Endothelial cell of umbilical vein (primary cell): Measurements from ENCODE around the gene SERINC2. TPM values are rescaled to one million over a fixed set of nuclear protein-coding genes. Genes with fewer than 3 reads are reported as not detected.

Source experiments
- BruUV-seq: library from RNA; stranded (reverse); fragments of 400-500 nt; replicated peaks from 2 replicates; lab custom pipeline; 2021; lab: Mats Ljungman, UMichigan
- CTCF ChIA-PET: fragments of 300-600, 350-600 bp; sonication (Branson Sonifier 250); formaldehyde crosslinking; loops from one replicate; lab custom pipeline; 2021; ENCODE audit warnings: antibody characterized with exemption, inconsistent platforms; lab: Charles Lee
- POLR2A ChIA-PET: fragments of 300-600, 350-600 bp; sonication (Branson Sonifier 250); formaldehyde crosslinking; loops from one replicate; lab custom pipeline; 2021; ENCODE audit warnings: antibody characterized with exemption, inconsistent platforms; lab: Charles Lee
- DNase-seq: peaks from one replicate; pipeline ENCODE4 v3.0.0-alpha.2; 2011; ENCODE audit warnings: low read depth, low spot score
- FAIRE-seq: peaks from 2 replicates; lab custom pipeline; 2011; peaks lifted over from hg19 to GRCh38; lab: Jason Lieb, UNC
- H2AFZ ChIP-seq: 2 replicates; pipeline ENCODE4 v1.6.0; 2012; ENCODE audit warnings: low read depth, low read length, control low read depth, inconsistent platforms
- H3K27ac ChIP-seq: 2 replicates; pipeline ENCODE4 v1.5.1; 2011; ENCODE audit warnings: low read depth, mild to moderate bottlenecking, control low read depth, low read length, moderate library complexity; ENCODE audit not compliant: insufficient read depth
- H3K27me3 ChIP-seq, 2 experiments: 2 replicates each; pipeline versions ENCODE4 v1.6.0 to v1.6.1; 2011; ENCODE audit warnings: low read length in 2 of 2, mixed read lengths in 1 of 2; ENCODE audit not compliant: control insufficient read depth in 2 of 2, insufficient read depth in 2 of 2
- H3K36me3 ChIP-seq, 2 experiments: 2 replicates in 1 of 2; 3 replicates in 1 of 2; pipeline ENCODE4 v1.5.1; 2011; ENCODE audit warnings: low read length in 2 of 2, mild to moderate bottlenecking in 1 of 2, moderate library complexity in 1 of 2; ENCODE audit not compliant: control insufficient read depth in 2 of 2, insufficient read depth in 2 of 2; ENCODE audit errors: extremely low read depth in 1 of 2
- H3K4me1 ChIP-seq: 3 replicates; pipeline ENCODE4 v1.5.1; 2011; ENCODE audit warnings: mild to moderate bottlenecking, low read length; ENCODE audit not compliant: control insufficient read depth, insufficient read depth; ENCODE audit errors: extremely low read depth
- H3K4me2 ChIP-seq: 2 replicates; pipeline ENCODE4 v1.6.1; 2011; ENCODE audit warnings: low read length, control low read depth, mixed read lengths; ENCODE audit not compliant: insufficient read depth
- H3K4me3 ChIP-seq, 3 experiments: fragments of 200-600 bp in 1 of 3; sonication (generic), shearing (Covaris generic) in 1 of 3; replicated peaks in 1 of 3; 2 replicates each; pipeline ENCODE4 v1.5.1; 2011 to 2016; ENCODE audit warnings: control low read depth in 3 of 3, low read length in 3 of 3, mild to moderate bottlenecking in 2 of 3, inconsistent platforms in 1 of 3, low read depth in 1 of 3, moderate library complexity in 1 of 3; ENCODE audit not compliant: insufficient read depth in 1 of 3
- H3K79me2 ChIP-seq: 2 replicates; pipeline ENCODE4 v1.6.0; 2012; ENCODE audit warnings: low read length, inconsistent platforms; ENCODE audit not compliant: control insufficient read depth, insufficient read depth
- H3K9ac ChIP-seq: replicated peaks from 2 replicates; pipeline ENCODE3; 2011; ENCODE audit warnings: low read length, control low read depth; ENCODE audit not compliant: insufficient read depth; ENCODE audit errors: extremely low read depth
- H3K9me1 ChIP-seq: replicated peaks from 3 replicates; pipeline ENCODE4 v1.6.0; 2011; ENCODE audit warnings: mild to moderate bottlenecking, low read length; ENCODE audit not compliant: control insufficient read depth, insufficient read depth; ENCODE audit errors: extremely low read depth
- H3K9me3 ChIP-seq: replicated peaks from 2 replicates; pipeline ENCODE4 v1.5.1; 2012; ENCODE audit warnings: low read length, inconsistent platforms; ENCODE audit not compliant: control insufficient read depth, insufficient read depth
- H4K20me1 ChIP-seq: replicated peaks from 2 replicates; pipeline ENCODE3; 2011; ENCODE audit warnings: mild to moderate bottlenecking, low read length; ENCODE audit not compliant: control insufficient read depth, insufficient read depth; ENCODE audit errors: extremely low read depth
- EZH2 ChIP-seq: IDR thresholded peaks from 2 replicates; pipeline ENCODE4 v1.6.1; 2012; ENCODE audit warnings: borderline replicate concordance, low read depth, mild to moderate bottlenecking, moderate library complexity, low read length, inconsistent platforms; ENCODE audit not compliant: severe bottlenecking
- FOS ChIP-seq: IDR thresholded peaks from 2 replicates; pipeline ENCODE4 v1.6.1; 2011; ENCODE audit warnings: mild to moderate bottlenecking, low read length, moderate library complexity, borderline replicate concordance; ENCODE audit not compliant: insufficient read depth
- JUN ChIP-seq: IDR thresholded peaks from 2 replicates; pipeline ENCODE4 v1.6.1; 2011; ENCODE audit warnings: borderline replicate concordance, low read depth; ENCODE audit not compliant: insufficient read length, insufficient read depth
- POLR2A ChIP-seq: IDR thresholded peaks from 2 replicates; pipeline ENCODE4 v1.6.1; 2012; ENCODE audit warnings: low read depth, mild to moderate bottlenecking, control low read depth, low read length
- dilution Hi-C: fragments of 300-500 bp; cut with MboI; formaldehyde crosslinking; loops from one replicate; pipeline ENCODE4 v1.15.0; 2019; ENCODE audit warnings: low sequenced_read_pairs; ENCODE audit not compliant: extremely low pct_ligation_motif_present
- intact Hi-C: fragments of 100-400 bp; cut with micrococcal nuclease; formaldehyde crosslinking; loops from one replicate; pipeline ENCODE4 v1.10.0; 2022
- polyA plus RNA-seq, 4 experiments: library from polyadenylated mRNA; depleted of rRNA in 3 of 4; stranded (reverse) in 3 of 4; unstranded in 1 of 4; fragments of >200 nt; gene quantifications; 2 replicates each; pipeline versions ENCODE4 v1.2.1 to v1.2.3, GENCODE V29; 2011 to 2012; ENCODE audit warnings: missing spikeins in 1 of 4
- total RNA-seq: library from RNA; stranded (reverse); gene quantifications from 2 replicates; pipeline ENCODE4 v1.2.3, GENCODE V29; 2021
- TF ChIP-seq, protein P1 (sequence below), 2 donors: IDR thresholded peaks; 1 replicate in 1 of 2; 2 replicates in 1 of 2; pipeline ENCODE4 v1.5.1; 2011; ENCODE audit warnings: low read length in 2 of 2, mild to moderate bottlenecking in 2 of 2, moderate library complexity in 2 of 2, control low read depth in 1 of 2, inconsistent platforms in 1 of 2, low read depth in 1 of 2; ENCODE audit not compliant: insufficient read depth in 1 of 2; ENCODE audit errors: extremely low read depth in 1 of 2

Gene SERINC2
- total and polyA plus RNA-seq, 2 donors (not counting 3 experiments of a cell fraction or from before 2014, with no cell fraction given) = 19.4 to 34.6 TPM

DNA sequence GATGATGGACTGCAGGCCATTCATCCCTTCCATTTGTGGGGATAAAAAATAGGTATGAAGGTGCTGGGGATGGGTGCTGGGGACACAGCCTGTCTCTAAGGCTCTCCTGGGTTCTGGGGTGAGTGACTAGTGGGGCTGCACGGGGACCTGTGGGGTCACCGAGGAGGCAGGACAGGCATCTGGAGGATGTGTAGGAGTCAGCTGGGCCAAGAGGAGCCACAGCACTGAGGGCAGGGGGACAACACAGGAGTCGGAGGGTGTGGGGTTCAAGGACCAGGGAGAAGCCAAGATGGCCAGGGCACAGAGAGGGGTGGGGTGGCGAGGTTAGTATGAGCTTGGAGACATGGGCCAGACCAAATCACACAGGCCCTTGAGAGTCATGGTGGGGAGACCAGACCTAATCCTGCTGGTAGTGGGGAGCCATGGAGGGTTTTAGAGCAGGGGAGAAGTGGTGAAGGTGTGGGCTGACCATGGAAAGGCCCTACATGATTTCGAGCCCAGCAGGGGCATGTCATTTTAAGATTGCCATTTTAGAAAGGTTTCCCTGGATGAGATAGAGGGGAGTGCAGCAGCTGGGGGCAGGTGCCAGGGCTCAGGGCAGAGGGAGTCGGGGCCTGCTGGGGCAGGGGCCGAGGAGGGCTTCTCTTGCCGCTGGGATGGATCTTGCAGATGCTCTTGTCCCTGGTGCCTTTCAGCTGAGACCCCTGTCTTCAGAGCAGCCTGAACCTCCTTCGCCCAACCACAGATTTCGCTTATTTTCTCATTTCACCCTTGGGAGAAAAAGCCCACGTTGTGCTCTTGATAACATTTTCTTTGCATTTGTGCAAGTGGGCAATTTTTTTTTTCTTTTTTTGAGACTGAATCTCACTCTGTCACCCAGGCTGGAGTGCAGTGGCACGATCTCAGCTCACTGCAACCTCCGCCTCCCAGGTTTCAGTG, 22.7 kb downstream of the SERINC2 start:
- H3K4me1 ChIP-seq = no peaks in the 10 kb centered on the region
- H3K4me2 ChIP-seq = no peak overlapping the region
- intact Hi-C loops = no loop called here
- ChIA-PET POLR2A (no interaction called here), CTCF (interaction anchor here (0.7 to 1.6 kb wide), 3 partner anchors 14 to 113 kb away, joined by 3 to 4 read pairs (median 3); no protein-coding TSS in a partner anchor)
- TF ChIP-seq EZH2 (no peak), JUN (no peak), FOS (no peak), POLR2A (no peak)
- TF ChIP-seq, protein P1, sequence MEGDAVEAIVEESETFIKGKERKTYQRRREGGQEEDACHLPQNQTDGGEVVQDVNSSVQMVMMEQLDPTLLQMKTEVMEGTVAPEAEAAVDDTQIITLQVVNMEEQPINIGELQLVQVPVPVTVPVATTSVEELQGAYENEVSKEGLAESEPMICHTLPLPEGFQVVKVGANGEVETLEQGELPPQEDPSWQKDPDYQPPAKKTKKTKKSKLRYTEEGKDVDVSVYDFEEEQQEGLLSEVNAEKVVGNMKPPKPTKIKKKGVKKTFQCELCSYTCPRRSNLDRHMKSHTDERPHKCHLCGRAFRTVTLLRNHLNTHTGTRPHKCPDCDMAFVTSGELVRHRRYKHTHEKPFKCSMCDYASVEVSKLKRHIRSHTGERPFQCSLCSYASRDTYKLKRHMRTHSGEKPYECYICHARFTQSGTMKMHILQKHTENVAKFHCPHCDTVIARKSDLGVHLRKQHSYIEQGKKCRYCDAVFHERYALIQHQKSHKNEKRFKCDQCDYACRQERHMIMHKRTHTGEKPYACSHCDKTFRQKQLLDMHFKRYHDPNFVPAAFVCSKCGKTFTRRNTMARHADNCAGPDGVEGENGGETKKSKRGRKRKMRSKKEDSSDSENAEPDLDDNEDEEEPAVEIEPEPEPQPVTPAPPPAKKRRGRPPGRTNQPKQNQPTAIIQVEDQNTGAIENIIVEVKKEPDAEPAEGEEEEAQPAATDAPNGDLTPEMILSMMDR (IDR thresholded peaks at IDR 0.05; ENCODE audit: extremely low read depth in 1 of 2, insufficient read depth in 1 of 2, low read depth in 1 of 2, low read length in 2 of 2) = no peak
- FAIRE-seq (no peak), DNase-seq (no peak)
- H3K4me3 ChIP-seq = no peak overlapping the region
- H3K9me1 ChIP-seq = no peaks in the 10 kb centered on the region
- BruUV-seq = no TSS peak
- no peak overlapping the region for H3K27ac ChIP-seq
- H3K9ac ChIP-seq = no peak overlapping the region
- no peaks in the 10 kb centered on the region for H3K9me3 ChIP-seq
- H4K20me1 ChIP-seq = no peaks in the 10 kb centered on the region
- no peaks in the 10 kb centered on the region for H3K36me3 ChIP-seq
- H3K27me3 ChIP-seq = no peaks in the 10 kb centered on the region
- dilution Hi-C loops = no loop called here
- H2AFZ ChIP-seq = no peak overlapping the region
- H3K79me2 ChIP-seq = no peaks in the 10 kb centered on the region
